Measurements from ENCODE around the gene STK11IP. TPM values are rescaled to one million over a fixed set of nuclear protein-coding genes. Genes with fewer than 3 reads are reported as not detected.

STK11IP gene
- polyA plus RNA-seq, 1 donor: 17.6 TPM

GRCh38 chr2:219591091-219591490, 6.6 kb upstream of the STK11IP start:
- DNase-seq: no peak

GRCh38 chr2:219592736-219593135, 4.9 kb upstream of the STK11IP start:
- DNase-seq: peak; percentile 36

- no peak for DNase-seq
Observed at GRCh38 chr2:219593154-219593553, 4.5 kb upstream of the STK11IP start.

- peak; percentile 69 for DNase-seq
Observed at GRCh38 chr2:219595256-219595655, 2.4 kb upstream of the STK11IP start.

- no peak for DNase-seq
Observed at GRCh38 chr2:219596954-219597551, 604 bp upstream of the STK11IP start.

GRCh38 chr2:219598308-219599078, 836 bp downstream of the STK11IP start:
- no peak for DNase-seq

- no peak for DNase-seq
Observed at GRCh38 chr2:219603771-219604170, 6.1 kb downstream of the STK11IP start.

- DNase-seq: no peak
Observed at GRCh38 chr2:219605607-219605954, 7.9 kb downstream of the STK11IP start.

GRCh38 chr2:219607931-219608330, 10.3 kb downstream of the STK11IP start:
- no peak for DNase-seq

GRCh38 chr2:219608399-219608964, 10.8 kb downstream of the STK11IP start:
- DNase-seq: no peak

- no peak for DNase-seq
Observed at GRCh38 chr2:219609149-219609750, 11.6 kb downstream of the STK11IP start.

GRCh38 chr2:219611306-219611705, 13.6 kb downstream of the STK11IP start:
- DNase-seq: no peak

- no peak for DNase-seq
Observed at GRCh38 chr2:219611866-219612576, 14.4 kb downstream of the STK11IP start.

- no peak for DNase-seq
Observed at GRCh38 chr2:219612577-219613286, 15.1 kb downstream of the STK11IP start.

GRCh38 chr2:219613461-219614070, 15.9 kb downstream of the STK11IP start:
- no peak for DNase-seq

- DNase-seq: no peak
Observed at GRCh38 chr2:219614076-219614860, 16.6 kb downstream of the STK11IP start.

- no peak for DNase-seq
Observed at GRCh38 chr2:219615036-219615435, 17.4 kb downstream of the STK11IP start.

- DNase-seq: no peak
Observed at GRCh38 chr2:219615894-219616293, 18.2 kb downstream of the STK11IP start.

- DNase-seq: no peak
Observed at GRCh38 chr2:219616550-219616949, 18.9 kb downstream of the STK11IP start.

- no peak for DNase-seq
Observed at GRCh38 chr2:219618733-219619122, 21.1 kb downstream of the STK11IP start.

GRCh38 chr2:219619235-219619634, 21.6 kb downstream of the STK11IP start:
- DNase-seq: no peak
